Loucy (cell line): Measurements from ENCODE around the gene MT1H.

Source experiments
- CTCF ChIP-seq: fragments of 200-600 bp; sonication (generic); conservative IDR thresholded peaks from 2 replicates; pipeline ENCODE4 v1.5.1; 2014; ENCODE audit warnings: mild to moderate bottlenecking, antibody characterized with exemption, low read length
- EZH2phosphoT487 ChIP-seq: fragments of 200-600 bp; IDR thresholded peaks from 2 replicates; pipeline ENCODE4 v1.6.1; 2018; ENCODE audit warnings: antibody characterized with exemption, mild to moderate bottlenecking, moderate library complexity, borderline replicate concordance

- TF ChIP-seq CTCF, result no peak
- TF ChIP-seq EZH2phosphoT487, result no peak
These were observed 21.0 kb downstream of the MT1H start for GRCh38 chr16:56690420-56691122.
